Panc1 (cell line): Measurements from ENCODE around the gene PELI3. TPM values are rescaled to one million over a fixed set of nuclear protein-coding genes. Genes with fewer than 3 reads are reported as not detected.
"Not testable (repeated sequence)": the region's sequence is repeated elsewhere in the genome, so short reads cannot be mapped to it uniquely, and the experiment has no call there.

Source experiments
- ATAC-seq: fragments of 200-7000 bp; cut with Tn5 transposase; 2 replicates; pipeline ENCODE4 v1.9.1; 2020; ENCODE audit warnings: mild to moderate bottlenecking, moderate library complexity
- BruUV-seq: library from RNA; stranded (reverse); fragments of 400-500 nt; replicated peaks from 2 replicates; lab custom pipeline; 2021; lab: Mats Ljungman, UMichigan
- CTCF ChIA-PET: fragments of 300-600 bp; sonication (Branson Sonifier 250); formaldehyde crosslinking; loops from one replicate; lab custom pipeline; 2022; ENCODE audit warnings: antibody characterized with exemption; lab: Charles Lee
- POLR2A ChIA-PET: fragments of 300-600 bp; sonication (Branson Sonifier 250); formaldehyde crosslinking; loops from one replicate; lab custom pipeline; 2022; ENCODE audit warnings: antibody characterized with exemption; lab: Charles Lee
- DNase-seq: peaks from one replicate; pipeline ENCODE4 v3.0.0-alpha.2; 2010; ENCODE audit warnings: low read depth, low spot score
- H3K27ac ChIP-seq: 2 replicates; pipeline ENCODE4 v1.5.1; 2011; ENCODE audit warnings: mild to moderate bottlenecking, low read length, inconsistent platforms
- H3K27me3 ChIP-seq: fragments of 200-500 bp; sonication (Bioruptor generic); 2 replicates; pipeline ENCODE4 v1.6.0; 2014; ENCODE audit warnings: low read length, inconsistent platforms; ENCODE audit not compliant: control insufficient read depth, insufficient read depth
- H3K36me3 ChIP-seq: fragments of 200-500 bp; sonication (Bioruptor generic); 2 replicates; pipeline ENCODE4 v1.5.1; 2014; ENCODE audit warnings: inconsistent platforms, mild to moderate bottlenecking, low read length, moderate library complexity; ENCODE audit not compliant: control insufficient read depth, insufficient read depth
- H3K4me1 ChIP-seq: 2 replicates; pipeline ENCODE4 v1.5.1; 2011; ENCODE audit warnings: inconsistent platforms, mild to moderate bottlenecking, low read length, moderate library complexity; ENCODE audit not compliant: control insufficient read depth, insufficient read depth
- H3K4me3 ChIP-seq, 2 experiments: 2 replicates each; pipeline ENCODE4 v1.5.1; 2011 to 2012; ENCODE audit warnings: low read depth in 2 of 2, low read length in 2 of 2, mild to moderate bottlenecking in 2 of 2, inconsistent platforms in 1 of 2, moderate library complexity in 1 of 2
- H3K9me3 ChIP-seq: fragments of 200-500 bp; sonication (Bioruptor generic); 2 replicates; pipeline ENCODE4 v1.5.1; 2014; ENCODE audit warnings: low read depth, mild to moderate bottlenecking, inconsistent platforms, low read length, moderate library complexity; ENCODE audit not compliant: control insufficient read depth, insufficient read depth
- POLR2AphosphoS5 ChIP-seq: IDR thresholded peaks from 2 replicates; pipeline ENCODE4 v1.6.1; 2012; ENCODE audit warnings: mild to moderate bottlenecking, low read depth, low read length, moderate library complexity
- SIN3A ChIP-seq: IDR thresholded peaks from 2 replicates; pipeline ENCODE4 v1.6.1; 2012; ENCODE audit warnings: low read depth, mild to moderate bottlenecking, low read length, moderate library complexity, borderline replicate concordance; ENCODE audit not compliant: insufficient read depth
- TCF7L2 ChIP-seq: IDR thresholded peaks from 2 replicates; pipeline ENCODE4 v1.6.1; 2011; ENCODE audit warnings: mild to moderate bottlenecking, low read depth, low read length, inconsistent platforms
- in situ Hi-C: cut with HindIII; loops from 2 replicates; pipeline ENCODE4 v1.10.0; 2016; ENCODE audit warnings: low sequenced_read_pairs, low pct_unique_long_range_greater_than_20kb
- intact Hi-C: fragments of 100-400 bp; cut with micrococcal nuclease; formaldehyde crosslinking; loops from one replicate; pipeline ENCODE4 v1.10.0; 2022; ENCODE audit not compliant: unreplicated experiment
- total RNA-seq: library from RNA; stranded (reverse); gene quantifications from one replicate; pipeline ENCODE4 v1.2.1, GENCODE V29; 2021; ENCODE audit not compliant: unreplicated experiment
- TF ChIP-seq, protein P1 (sequence below), 2 experiments: IDR thresholded peaks; 2 replicates each; pipeline ENCODE4 v1.6.1; 2011 to 2012; ENCODE audit warnings: low read depth in 2 of 2, control low read depth in 1 of 2, low read length in 1 of 2, mild to moderate bottlenecking in 1 of 2, moderate library complexity in 1 of 2; ENCODE audit not compliant: insufficient read depth in 1 of 2
- TF ChIP-seq, protein P2 (sequence below): fragments of 450-650 bp; IDR thresholded peaks from 2 replicates; pipeline ENCODE4 v1.5.1; 2017; ENCODE audit warnings: mild to moderate bottlenecking

Gene PELI3
- total RNA-seq, 1 experiment from 2014 or later, result 9.1 TPM

DNA sequence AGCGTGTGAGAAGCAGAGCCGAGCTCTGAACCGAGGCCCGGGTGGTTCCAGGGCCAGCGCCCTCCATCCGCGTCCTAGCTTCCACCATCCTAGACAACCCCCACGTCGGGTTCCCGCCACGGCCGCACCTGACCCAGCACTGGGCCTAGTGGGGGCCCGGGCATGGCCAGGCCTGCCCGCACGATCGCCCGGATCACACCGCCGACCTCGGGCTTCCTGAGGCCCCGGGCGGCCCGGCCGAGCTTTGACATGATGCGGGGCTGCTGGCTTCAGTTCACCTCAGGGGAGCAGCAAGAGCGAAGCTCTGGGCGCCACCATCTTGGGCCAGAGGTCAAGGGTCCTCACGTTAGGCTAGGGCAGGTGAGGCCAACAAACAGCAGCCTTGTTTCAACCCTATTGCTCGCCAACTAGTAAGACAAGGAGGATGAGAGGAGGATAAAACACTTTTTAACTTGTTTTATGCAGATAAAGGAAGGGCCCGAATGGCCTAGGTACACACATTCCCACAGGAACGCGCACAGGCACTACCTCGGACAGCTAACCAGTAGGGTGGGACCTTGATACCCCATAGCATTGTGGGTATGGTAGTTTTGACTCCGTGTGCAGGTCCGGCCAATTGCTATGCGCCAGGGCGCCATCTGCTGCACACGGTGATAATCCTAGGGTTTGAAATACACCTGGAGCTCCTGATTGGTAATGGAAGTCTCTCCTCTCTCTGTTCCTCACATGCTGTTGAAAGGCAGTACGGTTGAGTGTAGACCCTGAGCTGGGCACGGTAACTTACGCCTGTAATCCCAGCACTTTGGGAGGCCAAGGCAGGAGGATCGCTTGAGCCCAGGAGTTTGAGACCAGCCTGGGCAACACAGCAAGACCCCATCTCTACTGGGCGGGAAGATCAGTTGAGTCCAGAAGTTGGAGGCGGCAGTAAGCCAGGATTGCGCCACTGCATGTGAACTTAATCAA, 27.9 kb upstream of the PELI3 start, which contains the start of gene MRPL11:
MRPL11 (minus strand) TSS at position 345 of the 963 bp plus-strand sequence; CDS start at position 251, 94 bp downstream.
- peak; percentile 98 for ATAC-seq
- BruUV-seq, result no TSS peak
- TF ChIP-seq POLR2AphosphoS5 (peak; percentile 74), TCF7L2 (no peak; the same call in 1 of the 2 replicates), SIN3A (0 out of 2 replicates have a peak, but pooled peaks have one; percentile 67)
- TF ChIP-seq, protein P1, sequence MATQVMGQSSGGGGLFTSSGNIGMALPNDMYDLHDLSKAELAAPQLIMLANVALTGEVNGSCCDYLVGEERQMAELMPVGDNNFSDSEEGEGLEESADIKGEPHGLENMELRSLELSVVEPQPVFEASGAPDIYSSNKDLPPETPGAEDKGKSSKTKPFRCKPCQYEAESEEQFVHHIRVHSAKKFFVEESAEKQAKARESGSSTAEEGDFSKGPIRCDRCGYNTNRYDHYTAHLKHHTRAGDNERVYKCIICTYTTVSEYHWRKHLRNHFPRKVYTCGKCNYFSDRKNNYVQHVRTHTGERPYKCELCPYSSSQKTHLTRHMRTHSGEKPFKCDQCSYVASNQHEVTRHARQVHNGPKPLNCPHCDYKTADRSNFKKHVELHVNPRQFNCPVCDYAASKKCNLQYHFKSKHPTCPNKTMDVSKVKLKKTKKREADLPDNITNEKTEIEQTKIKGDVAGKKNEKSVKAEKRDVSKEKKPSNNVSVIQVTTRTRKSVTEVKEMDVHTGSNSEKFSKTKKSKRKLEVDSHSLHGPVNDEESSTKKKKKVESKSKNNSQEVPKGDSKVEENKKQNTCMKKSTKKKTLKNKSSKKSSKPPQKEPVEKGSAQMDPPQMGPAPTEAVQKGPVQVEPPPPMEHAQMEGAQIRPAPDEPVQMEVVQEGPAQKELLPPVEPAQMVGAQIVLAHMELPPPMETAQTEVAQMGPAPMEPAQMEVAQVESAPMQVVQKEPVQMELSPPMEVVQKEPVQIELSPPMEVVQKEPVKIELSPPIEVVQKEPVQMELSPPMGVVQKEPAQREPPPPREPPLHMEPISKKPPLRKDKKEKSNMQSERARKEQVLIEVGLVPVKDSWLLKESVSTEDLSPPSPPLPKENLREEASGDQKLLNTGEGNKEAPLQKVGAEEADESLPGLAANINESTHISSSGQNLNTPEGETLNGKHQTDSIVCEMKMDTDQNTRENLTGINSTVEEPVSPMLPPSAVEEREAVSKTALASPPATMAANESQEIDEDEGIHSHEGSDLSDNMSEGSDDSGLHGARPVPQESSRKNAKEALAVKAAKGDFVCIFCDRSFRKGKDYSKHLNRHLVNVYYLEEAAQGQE (IDR thresholded peaks at IDR 0.05; ENCODE audit: insufficient read depth in 1 of 2, low read depth in 2 of 2, low read length in 1 of 2), result peak in 1 of 2 experiments; percentile 9; a peak in 1 of 4 replicates
- TF ChIP-seq, protein P2, sequence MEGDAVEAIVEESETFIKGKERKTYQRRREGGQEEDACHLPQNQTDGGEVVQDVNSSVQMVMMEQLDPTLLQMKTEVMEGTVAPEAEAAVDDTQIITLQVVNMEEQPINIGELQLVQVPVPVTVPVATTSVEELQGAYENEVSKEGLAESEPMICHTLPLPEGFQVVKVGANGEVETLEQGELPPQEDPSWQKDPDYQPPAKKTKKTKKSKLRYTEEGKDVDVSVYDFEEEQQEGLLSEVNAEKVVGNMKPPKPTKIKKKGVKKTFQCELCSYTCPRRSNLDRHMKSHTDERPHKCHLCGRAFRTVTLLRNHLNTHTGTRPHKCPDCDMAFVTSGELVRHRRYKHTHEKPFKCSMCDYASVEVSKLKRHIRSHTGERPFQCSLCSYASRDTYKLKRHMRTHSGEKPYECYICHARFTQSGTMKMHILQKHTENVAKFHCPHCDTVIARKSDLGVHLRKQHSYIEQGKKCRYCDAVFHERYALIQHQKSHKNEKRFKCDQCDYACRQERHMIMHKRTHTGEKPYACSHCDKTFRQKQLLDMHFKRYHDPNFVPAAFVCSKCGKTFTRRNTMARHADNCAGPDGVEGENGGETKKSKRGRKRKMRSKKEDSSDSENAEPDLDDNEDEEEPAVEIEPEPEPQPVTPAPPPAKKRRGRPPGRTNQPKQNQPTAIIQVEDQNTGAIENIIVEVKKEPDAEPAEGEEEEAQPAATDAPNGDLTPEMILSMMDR, result peak; percentile 97
- H3K4me3 ChIP-seq, result peak within 1 kb of the TSS; percentile 97 to 100
- H3K27me3 ChIP-seq, result no peaks in the 10 kb centered on the region
- H3K36me3 ChIP-seq, result no peaks in the 10 kb centered on the region; the same call in 1 of the 2 replicates
- DNase-seq, result peak; percentile 97
- in situ Hi-C loops, result no loop called here
- no peaks in the 10 kb centered on the region for H3K9me3 ChIP-seq
- peak within 1 kb of the TSS; percentile 99 for H3K27ac ChIP-seq
- H3K4me1 ChIP-seq, result peaks cover 5% of the 10 kb centered on the region; the same call in 1 of the 2 replicates
- ChIA-PET POLR2A (interaction anchor here (0.5 kb wide), 1 partner anchor 83 kb away, joined by 23 read pairs; no protein-coding TSS in a partner anchor), CTCF (interaction anchor here (0.6 to 2.5 kb wide), 9 partner anchors 23 to 239 kb away, joined by 3 to 12 read pairs (median 4); partner anchors contain the start of genes PELI3 and RBM4B)
- intact Hi-C loops, result no loop called here

DNA sequence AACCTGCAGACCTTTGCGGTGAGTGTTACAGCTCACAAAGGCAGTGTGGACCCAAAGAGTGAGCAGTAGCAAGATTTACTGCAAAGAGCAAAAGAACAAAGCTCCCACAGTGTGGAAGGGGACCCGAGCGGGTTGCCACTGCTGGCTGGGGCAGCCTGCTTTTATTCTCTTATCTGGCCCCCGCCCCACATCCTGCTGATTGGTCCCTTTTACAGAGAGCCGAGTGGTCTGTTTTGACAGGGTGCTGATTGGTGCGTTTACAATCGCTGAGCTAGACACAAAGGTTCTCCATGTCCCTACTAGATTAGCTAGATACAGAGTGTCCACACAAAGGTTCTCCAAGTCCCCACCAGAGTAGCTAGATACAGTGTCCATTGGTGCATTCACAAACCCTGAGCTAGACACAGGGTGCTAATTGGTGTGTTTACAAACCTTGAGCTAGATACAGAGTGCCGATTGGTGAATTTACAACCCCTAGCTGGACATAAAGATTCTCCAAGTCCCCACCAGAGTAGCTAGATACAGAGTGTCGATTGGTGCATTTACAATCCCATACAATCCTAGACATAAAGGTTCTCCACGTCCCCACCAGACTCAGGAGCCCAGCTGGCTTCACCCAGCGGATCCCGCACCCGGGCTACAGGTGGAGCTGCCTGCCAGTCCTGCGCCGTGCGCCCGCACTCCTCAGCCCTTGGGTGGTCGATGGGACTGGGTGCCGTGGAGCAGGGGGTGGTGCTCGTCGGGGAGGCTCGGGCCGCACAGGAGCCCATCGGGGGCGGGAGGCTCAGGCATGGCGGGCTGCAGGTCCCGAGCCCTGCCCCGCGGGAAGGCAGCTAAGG, 26.4 kb upstream of the PELI3 start:
- ATAC-seq, H3K36me3 ChIP-seq, H3K4me1 ChIP-seq, POLR2A ChIA-PET, DNase-seq, BruUV-seq, in situ Hi-C loops, H3K9me3 ChIP-seq, intact Hi-C loops, H3K4me3 ChIP-seq, H3K27ac ChIP-seq, H3K27me3 ChIP-seq: not testable (repeated sequence)
- CTCF ChIA-PET, result interaction anchor here (0.9 to 2.5 kb wide), 2 partner anchors 26 to 238 kb away, joined by 3 to 8 read pairs; partner anchors contain the start of genes PELI3 and RBM4B

DNA sequence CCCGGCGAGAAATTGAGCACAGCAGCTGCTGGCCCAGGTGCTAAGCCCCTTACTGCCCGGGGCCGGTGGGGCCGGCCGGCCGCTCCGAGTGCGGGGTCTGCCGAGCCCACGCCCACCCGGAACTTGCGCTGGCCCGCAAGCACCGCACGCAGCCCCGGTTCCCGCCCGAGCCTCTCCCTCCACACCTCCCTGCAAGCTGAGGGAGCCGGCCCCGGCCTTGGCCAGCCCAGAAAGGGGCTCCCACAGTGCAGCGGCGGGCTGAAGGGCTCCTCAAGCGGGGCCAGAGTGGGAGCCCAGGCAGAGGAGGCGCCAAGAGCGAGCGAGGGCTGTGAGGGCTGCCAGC, 25.8 kb upstream of the PELI3 start:
- POLR2A ChIA-PET, intact Hi-C loops, H3K27me3 ChIP-seq, H3K27ac ChIP-seq, in situ Hi-C loops, H3K9me3 ChIP-seq, H3K4me1 ChIP-seq, H3K36me3 ChIP-seq, BruUV-seq, ATAC-seq, DNase-seq, H3K4me3 ChIP-seq: not testable (repeated sequence)
- CTCF ChIA-PET, result interaction anchor here (0.9 kb wide), 1 partner anchor 26 kb away, joined by 3 read pairs; the partner anchor contains the start of gene PELI3
